IMR-90 (cell line): ENCODE measurements around the gene PIP5K1B. TPM values are rescaled to one million over a fixed set of nuclear protein-coding genes. Genes with fewer than 3 reads are reported as not detected.

Source experiments
- ATAC-seq: fragments of 200-7000 bp; cut with Tn5 transposase; 2 replicates; pipeline ENCODE4 v1.9.1; 2020; ENCODE audit warnings: low read depth, mild to moderate bottlenecking, moderate library complexity
- BruUV-seq: library from RNA; stranded (reverse); fragments of 400-500 nt; replicated peaks from 2 replicates; lab custom pipeline; 2021; lab: Mats Ljungman, UMichigan
- CTCF ChIA-PET: fragments of 300-600 bp; formaldehyde crosslinking; extraction: SDS; loops from one replicate; lab custom pipeline; 2021; ENCODE audit warnings: antibody characterized with exemption; lab: Yijun Ruan, JAX
- POLR2A ChIA-PET: fragments of 300-600 bp; sonication (Branson Sonifier 250); formaldehyde crosslinking; loops from one replicate; lab custom pipeline; 2022; ENCODE audit warnings: antibody characterized with exemption; ENCODE audit not compliant: unreplicated experiment; lab: Charles Lee
- DNase-seq: peaks from one replicate; pipeline ENCODE4 v3.0.0; 2013
- H2AFZ ChIP-seq: replicated peaks from 2 replicates; pipeline ENCODE3; 2013; ENCODE audit warnings: low read length, mild to moderate bottlenecking; ENCODE audit not compliant: poor library complexity
- H2AK5ac ChIP-seq: 2 replicates; pipeline ENCODE4 v1.6.1; 2013; ENCODE audit warnings: low read depth, low read length, inconsistent platforms
- H2AK9ac ChIP-seq: replicated peaks from 2 replicates; pipeline ENCODE3; 2013; ENCODE audit warnings: mild to moderate bottlenecking, low read depth, low read length, moderate library complexity; ENCODE audit not compliant: poor library complexity
- H2BK120ac ChIP-seq: 2 replicates; pipeline ENCODE4 v1.6.1; 2013; ENCODE audit warnings: low read depth, low read length, inconsistent platforms
- H2BK15ac ChIP-seq: 3 replicates; pipeline ENCODE4 v1.6.1; 2013; ENCODE audit warnings: low read depth, low read length, inconsistent platforms
- H2BK20ac ChIP-seq: 2 replicates; pipeline ENCODE4 v1.6.1; 2013; ENCODE audit warnings: low read depth, mild to moderate bottlenecking, inconsistent platforms, low read length, moderate library complexity
- H2BK5ac ChIP-seq: 2 replicates; pipeline ENCODE4 v1.6.1; 2013; ENCODE audit warnings: mild to moderate bottlenecking, low read depth, low read length, inconsistent platforms; ENCODE audit not compliant: poor library complexity, severe bottlenecking
- H3K14ac ChIP-seq: replicated peaks from 2 replicates; pipeline ENCODE4 v1.6.1; 2013; ENCODE audit warnings: low read depth, low read length, inconsistent platforms
- H3K18ac ChIP-seq: 2 replicates; pipeline ENCODE4 v1.6.1; 2013; ENCODE audit warnings: low read depth, low read length, control low read depth
- H3K23ac ChIP-seq: 2 replicates; pipeline ENCODE4 v1.6.1; 2013; ENCODE audit warnings: low read depth, low read length, inconsistent platforms
- H3K27ac ChIP-seq: 2 replicates; pipeline ENCODE4 v1.5.1; 2013; ENCODE audit warnings: mild to moderate bottlenecking, control low read depth, low read length; ENCODE audit not compliant: insufficient read depth
- H3K27me3 ChIP-seq: 2 replicates; pipeline ENCODE4 v1.6.1; 2013; ENCODE audit warnings: low read length; ENCODE audit not compliant: control insufficient read depth, insufficient read depth
- H3K36me3 ChIP-seq: 2 replicates; pipeline ENCODE4 v1.6.1; 2013; ENCODE audit warnings: low read length, mixed read lengths; ENCODE audit not compliant: control insufficient read depth, insufficient read depth
- H3K4ac ChIP-seq: 2 replicates; pipeline ENCODE4 v1.6.1; 2013; ENCODE audit warnings: low read depth, low read length, inconsistent platforms
- H3K4me1 ChIP-seq: 2 replicates; pipeline ENCODE4 v1.6.1; 2013; ENCODE audit warnings: low read length, mixed read lengths; ENCODE audit not compliant: control insufficient read depth, insufficient read depth
- H3K4me2 ChIP-seq: 2 replicates; pipeline ENCODE4 v1.6.1; 2013; ENCODE audit warnings: low read depth, mild to moderate bottlenecking, control low read depth, low read length, moderate library complexity
- H3K4me3 ChIP-seq: 2 replicates; pipeline ENCODE4 v1.5.1; 2013; ENCODE audit warnings: low read depth, mild to moderate bottlenecking, control low read depth, low read length, moderate library complexity; ENCODE audit not compliant: insufficient read depth
- H3K56ac ChIP-seq: 2 replicates; pipeline ENCODE4 v1.6.1; 2013; ENCODE audit warnings: low read length, inconsistent platforms; ENCODE audit not compliant: insufficient read depth; ENCODE audit errors: extremely low read depth
- H3K79me1 ChIP-seq, 2 experiments: 2 replicates each; pipeline ENCODE4 v1.6.1; 2013; ENCODE audit warnings: low read length in 2 of 2, inconsistent platforms in 1 of 2, low read depth in 1 of 2
- H3K9ac ChIP-seq: 2 replicates; pipeline ENCODE4 v1.6.1; 2013; ENCODE audit warnings: low read depth, low read length, control low read depth
- H3K9me1 ChIP-seq: 2 replicates; pipeline ENCODE4 v1.6.1; 2013; ENCODE audit warnings: low read length, inconsistent platforms; ENCODE audit not compliant: insufficient read depth
- H3K9me3 ChIP-seq: 2 replicates; pipeline ENCODE4 v1.6.1; 2013; ENCODE audit warnings: low read length; ENCODE audit not compliant: control insufficient read depth, insufficient read depth
- H4K20me1 ChIP-seq: 2 replicates; pipeline ENCODE4 v1.6.1; 2013; ENCODE audit warnings: low read length, inconsistent platforms; ENCODE audit not compliant: insufficient read depth
- H4K5ac ChIP-seq: 2 replicates; pipeline ENCODE4 v1.6.1; 2013; ENCODE audit warnings: mild to moderate bottlenecking, low read depth, low read length, control low read depth
- H4K8ac ChIP-seq, 2 experiments: 2 replicates each; pipeline ENCODE4 v1.6.1; 2013; ENCODE audit warnings: low read depth in 2 of 2, low read length in 2 of 2, control low read depth in 1 of 2, inconsistent platforms in 1 of 2
- H4K91ac ChIP-seq: 2 replicates; pipeline ENCODE4 v1.6.1; 2013; ENCODE audit warnings: low read depth, low read length, inconsistent platforms; ENCODE audit not compliant: insufficient read depth
- BHLHE40 ChIP-seq: fragments of 150-350 bp; IDR thresholded peaks from 2 replicates; pipeline ENCODE4 v1.6.1; 2016; ENCODE audit warnings: mild to moderate bottlenecking, low read depth, low read length
- CEBPB ChIP-seq: IDR thresholded peaks from 2 replicates; pipeline ENCODE4 v1.6.1; 2012; ENCODE audit warnings: low read depth, low read length, improper control_type of control experiment
- CHD1 ChIP-seq: IDR thresholded peaks from 2 replicates; pipeline ENCODE4 v1.6.1; 2012; ENCODE audit warnings: low read depth, low read length, improper control_type of control experiment
- CTCF ChIP-seq: conservative IDR thresholded peaks from 2 replicates; pipeline ENCODE4 v1.5.1; 2012; ENCODE audit warnings: mild to moderate bottlenecking, low read depth, low read length, improper control_type of control experiment
- ELK1 ChIP-seq: fragments of 150-350 bp; IDR thresholded peaks from 2 replicates; pipeline ENCODE4 v1.6.1; 2016; ENCODE audit warnings: low read depth, mild to moderate bottlenecking, low read length, moderate library complexity, borderline replicate concordance
- MAFK ChIP-seq: IDR thresholded peaks from 2 replicates; pipeline ENCODE4 v1.6.1; 2012; ENCODE audit warnings: low read depth, low read length, improper control_type of control experiment
- MXI1 ChIP-seq: IDR thresholded peaks from 2 replicates; pipeline ENCODE4 v1.6.1; 2012; ENCODE audit warnings: low read depth, mild to moderate bottlenecking, low read length, moderate library complexity, borderline replicate concordance
- NFE2L2 ChIP-seq: fragments of 150-350 bp; IDR thresholded peaks from 2 replicates; pipeline ENCODE4 v1.6.1; 2016; ENCODE audit warnings: low read depth, mild to moderate bottlenecking, low read length
- POLR2A ChIP-seq: IDR thresholded peaks from 2 replicates; pipeline ENCODE4 v1.6.1; 2012; ENCODE audit warnings: mild to moderate bottlenecking, low read depth, low read length
- RAD21 ChIP-seq: IDR thresholded peaks from 2 replicates; pipeline ENCODE4 v1.6.1; 2012; ENCODE audit warnings: low read length, improper control_type of control experiment
- RFX5 ChIP-seq: IDR thresholded peaks from 2 replicates; pipeline ENCODE4 v1.8.0; 2012; ENCODE audit warnings: low read depth, mild to moderate bottlenecking, low read length, moderate library complexity
- USF2 ChIP-seq: fragments of 150-350 bp; IDR thresholded peaks from 2 replicates; pipeline ENCODE4 v1.6.1; 2017; ENCODE audit warnings: mild to moderate bottlenecking, antibody characterized with exemption, low read length, low read depth
- WGBS, 2 experiments: methylation state at CpG; one replicate each; pipeline versions ENCODE4 v1.1.5 to v1.1.7; 2013; ENCODE audit warnings: missing lambda C conversion rate in 2 of 2; ENCODE audit not compliant: insufficient read length in 1 of 2; ENCODE audit errors: extremely low coverage in 2 of 2; 5-methylcytosine and 5-hydroxymethylcytosine counted together
- dilution Hi-C: fragments of 300-500 bp; cut with HindIII; formaldehyde crosslinking; loops from one replicate; pipeline ENCODE4 v1.14.3; 2018; ENCODE audit warnings: low sequenced_read_pairs; ENCODE audit not compliant: unreplicated experiment
- in situ Hi-C: fragments of 300-500 bp; cut with MboI; formaldehyde crosslinking; loops from 3 replicates; pipeline ENCODE4 v1.14.3; 2019; ENCODE audit warnings: low sequenced_read_pairs, inconsistent platforms, mixed read lengths
- intact Hi-C: fragments of 100-400 bp; cut with micrococcal nuclease; formaldehyde crosslinking; loops from 2 replicates; pipeline ENCODE4 v1.10.0; 2022
- polyA plus RNA-seq, 3 experiments: library from polyadenylated mRNA; depleted of rRNA; stranded (reverse); fragments of >200 nt; gene quantifications; 2 replicates each; pipeline ENCODE4 v1.2.3, GENCODE V29; 2012; ENCODE audit warnings: low replicate concordance in 1 of 3
- total RNA-seq: library from RNA; depleted of rRNA; stranded (reverse); fragments of >200 nt; gene quantifications from 2 replicates; pipeline ENCODE4 v1.2.3, GENCODE V29; 2012

PIP5K1B gene
- total and polyA plus RNA-seq, 2 of the 4 experiments (the other 2 are of a cell fraction), result not detected

- H2BK20ac ChIP-seq, result no peak overlapping the region
- no peak overlapping the region for H2BK5ac ChIP-seq
- intact Hi-C loops (no loop called here), in situ Hi-C loops (no loop called here), dilution Hi-C loops (no loop called here)
- BruUV-seq, result no TSS peak
- H4K20me1 ChIP-seq, result no peaks in the 10 kb centered on the region
- H3K14ac ChIP-seq, result no peak overlapping the region
- ChIA-PET POLR2A (interaction anchor here (0.6 kb wide), 1 partner anchor 16 kb away, joined by 3 read pairs; no protein-coding TSS in a partner anchor), CTCF (no interaction called here)
- no peak overlapping the region for H2AK5ac ChIP-seq
- H2AK9ac ChIP-seq, result no peak overlapping the region
- no peak overlapping the region for H4K5ac ChIP-seq
- H3K9ac ChIP-seq, result no peak overlapping the region
- H3K4me2 ChIP-seq, result no peak overlapping the region
- H3K4me1 ChIP-seq, result no peaks in the 10 kb centered on the region
- ATAC-seq (no peak), DNase-seq (no peak)
- no peaks in the 10 kb centered on the region for H3K9me3 ChIP-seq
- WGBS, 2 experiments, result no CpG with 5 or more reads among the region's 6 CpGs
- no peak overlapping the region for H2AFZ ChIP-seq
- H3K27ac ChIP-seq, result no peak overlapping the region
- no peaks in the 10 kb centered on the region for H3K9me1 ChIP-seq
- no peak overlapping the region for H3K23ac ChIP-seq
- no peak overlapping the region for H4K8ac ChIP-seq
- no peak overlapping the region for H3K56ac ChIP-seq
- H3K4ac ChIP-seq, result no peak overlapping the region
- no peak overlapping the region for H2BK15ac ChIP-seq
- H3K18ac ChIP-seq, result no peak overlapping the region
- no peaks in the 10 kb centered on the region for H3K79me1 ChIP-seq
- H3K4me3 ChIP-seq, result no peak overlapping the region
- H2BK120ac ChIP-seq, result no peak overlapping the region
- no peaks in the 10 kb centered on the region for H3K36me3 ChIP-seq
- no peaks in the 10 kb centered on the region; the same call in 1 of the 2 replicates for H3K27me3 ChIP-seq
- no peak overlapping the region for H4K91ac ChIP-seq
- TF ChIP-seq CHD1, result no peak
- TF ChIP-seq MXI1, result no peak
- no peak for TF ChIP-seq POLR2A
- TF ChIP-seq CEBPB, result no peak
- no peak for TF ChIP-seq CTCF
- TF ChIP-seq ELK1, result no peak
- TF ChIP-seq BHLHE40, result no peak
- no peak for TF ChIP-seq RFX5
- no peak for TF ChIP-seq RAD21
- TF ChIP-seq MAFK, result no peak
- no peak for TF ChIP-seq NFE2L2
- no peak for TF ChIP-seq USF2
These were observed 199.4 kb downstream of the PIP5K1B start for GRCh38 chr9:68904454-68904853.
